Cerebellar nuclear complex (tissue), 1 donor: ENCODE results near the gene ADH5.
"Not testable (repeated sequence)": the region's sequence is repeated elsewhere in the genome, so short reads cannot be mapped to it uniquely, and the experiment has no call there.

Experiments used
- DNase-seq, 2 experiments: peaks; one replicate each; lab custom pipeline; 2025; lab: John Stamatoyannopoulos, UW

ADH5 gene

DNA sequence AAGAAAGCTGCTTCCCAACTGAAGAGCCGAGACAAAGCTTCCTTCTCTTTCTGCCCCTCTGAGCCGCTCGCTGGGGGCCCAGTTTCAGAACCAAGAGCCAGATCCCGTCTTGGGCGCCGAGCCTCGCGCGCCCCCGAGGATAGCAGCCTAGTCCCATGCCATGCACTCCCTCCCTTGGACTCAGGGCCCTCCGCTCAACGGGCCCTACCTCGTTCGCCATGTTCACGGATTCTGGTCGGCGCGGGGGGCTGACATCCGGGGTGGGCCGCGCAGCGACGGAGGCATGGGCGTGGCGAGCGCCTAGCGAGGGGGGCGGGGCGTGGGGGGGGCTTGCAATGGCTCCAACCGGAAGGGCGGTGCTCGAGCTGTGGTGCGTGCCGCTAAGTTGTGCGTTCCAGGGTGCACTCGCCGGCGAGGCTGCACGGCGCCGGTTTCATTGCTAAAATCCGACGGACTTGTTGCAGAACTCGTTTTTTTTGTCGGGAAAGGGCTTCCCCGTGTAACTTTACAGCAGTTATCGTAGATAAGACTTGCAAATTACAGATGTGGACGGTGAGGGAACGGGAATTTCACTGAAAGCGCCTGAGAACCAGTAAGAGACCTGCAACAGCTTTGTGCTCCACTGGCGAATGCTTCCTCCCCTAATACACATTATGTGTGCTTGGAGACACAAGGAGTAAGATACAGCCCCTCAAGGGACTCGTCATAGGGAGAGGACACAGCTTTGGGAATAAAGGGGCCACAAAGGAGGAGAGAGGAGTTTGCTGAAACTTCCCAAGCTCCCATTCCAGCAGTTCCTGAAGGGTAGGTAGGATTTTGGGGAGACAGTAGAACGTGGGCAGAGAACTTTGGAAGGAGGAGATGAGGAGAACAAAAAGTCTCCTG is at the start of gene ADH5:
TSS of gene ADH5 (minus strand) at position 308 of the 885 bp plus-strand sequence. CDS start at position 220, 88 bp downstream.
- no peak for DNase-seq

- DNase-seq, result no peak
Observed at GRCh38 chr4:99136329-99136728, 47.7 kb upstream of the ADH5 start.

GRCh38 chr4:99135541-99136162 is 47.1 kb upstream of the ADH5 start:
- no peak for DNase-seq

- no peak for DNase-seq
Observed at GRCh38 chr4:99134586-99134985, 46.0 kb upstream of the ADH5 start.

DNA sequence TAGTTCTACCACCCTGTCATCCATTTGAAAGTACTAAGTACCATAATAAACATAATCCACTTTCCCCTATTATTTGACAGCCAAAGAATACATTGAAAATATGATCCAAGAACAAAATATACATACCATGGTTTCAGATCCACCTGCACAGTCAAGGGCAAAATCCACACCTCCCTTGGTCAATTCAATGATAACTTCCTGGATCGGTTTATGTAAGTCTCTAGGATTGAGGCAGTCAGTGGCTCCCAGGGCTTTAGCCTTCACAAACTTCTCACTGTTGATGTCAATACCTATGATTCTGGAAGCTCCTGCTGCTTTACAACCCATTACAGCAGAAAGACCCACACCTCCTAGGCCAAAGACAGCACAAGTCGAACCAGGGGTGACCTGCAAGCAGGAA is 42.8 kb upstream of the ADH5 start:
- DNase-seq, result no peak

- DNase-seq, result no peak
Observed at GRCh38 chr4:99126376-99126775, 37.8 kb upstream of the ADH5 start.

GRCh38 chr4:99121008-99121407 is 32.4 kb upstream of the ADH5 start:
- DNase-seq, result no peak

DNA sequence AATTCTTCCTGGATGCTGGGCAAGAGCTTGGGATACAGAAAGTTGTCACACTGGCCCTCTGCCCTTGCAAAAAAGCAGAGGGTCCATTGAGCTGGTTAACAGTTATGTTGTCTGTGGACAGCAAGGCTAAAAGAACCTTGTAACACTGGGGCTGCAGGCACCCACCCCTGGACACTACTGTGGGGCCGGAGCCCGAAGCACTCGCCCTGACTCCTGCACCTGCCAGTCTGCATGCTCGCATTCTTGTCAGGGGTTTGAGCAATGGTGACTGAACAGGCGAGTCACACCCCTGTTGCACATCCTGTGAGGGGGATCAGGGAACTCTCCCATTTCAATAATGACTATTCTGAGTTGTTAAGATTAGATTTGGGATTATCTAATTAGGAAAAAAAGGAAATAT is 31.9 kb upstream of the ADH5 start:
- DNase-seq, result no peak

DNA sequence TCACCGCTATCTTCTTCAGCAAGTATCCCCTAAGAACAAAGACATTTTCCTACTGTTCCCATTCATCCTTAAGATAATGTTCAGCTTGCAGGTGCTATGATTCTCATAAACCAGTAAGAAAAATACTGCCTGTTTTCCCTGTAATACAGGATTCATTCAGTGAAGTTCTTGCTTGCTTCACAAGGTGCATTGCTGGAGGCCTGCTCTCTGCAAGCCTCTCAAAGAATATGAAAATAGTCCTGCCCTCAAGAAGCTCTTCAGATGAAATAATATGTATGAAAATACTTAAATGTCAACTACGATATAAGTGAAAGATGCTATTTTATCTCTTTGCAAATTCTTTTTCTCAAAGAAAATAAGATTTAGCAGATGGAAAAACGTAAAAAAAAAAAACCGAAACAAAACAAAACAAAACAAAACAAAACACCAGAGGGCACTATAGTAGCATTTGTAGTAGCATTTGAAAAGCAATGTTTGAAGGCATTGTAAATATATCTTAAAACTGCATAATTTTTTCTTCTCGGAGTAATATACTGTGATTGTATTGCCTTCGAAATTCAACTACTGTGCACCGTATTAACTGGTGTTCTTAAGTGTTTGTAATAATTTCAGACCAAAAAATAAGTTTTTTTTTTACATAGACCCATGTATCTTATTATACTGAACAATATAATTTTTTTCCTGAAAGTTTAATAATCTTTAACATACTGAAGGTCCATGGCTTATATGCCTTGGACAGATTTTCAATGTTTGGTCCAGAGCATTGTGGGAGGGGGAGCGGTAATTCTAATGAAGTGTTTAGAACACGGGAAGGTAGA is 29.5 kb upstream of the ADH5 start:
- no peak for DNase-seq

DNA sequence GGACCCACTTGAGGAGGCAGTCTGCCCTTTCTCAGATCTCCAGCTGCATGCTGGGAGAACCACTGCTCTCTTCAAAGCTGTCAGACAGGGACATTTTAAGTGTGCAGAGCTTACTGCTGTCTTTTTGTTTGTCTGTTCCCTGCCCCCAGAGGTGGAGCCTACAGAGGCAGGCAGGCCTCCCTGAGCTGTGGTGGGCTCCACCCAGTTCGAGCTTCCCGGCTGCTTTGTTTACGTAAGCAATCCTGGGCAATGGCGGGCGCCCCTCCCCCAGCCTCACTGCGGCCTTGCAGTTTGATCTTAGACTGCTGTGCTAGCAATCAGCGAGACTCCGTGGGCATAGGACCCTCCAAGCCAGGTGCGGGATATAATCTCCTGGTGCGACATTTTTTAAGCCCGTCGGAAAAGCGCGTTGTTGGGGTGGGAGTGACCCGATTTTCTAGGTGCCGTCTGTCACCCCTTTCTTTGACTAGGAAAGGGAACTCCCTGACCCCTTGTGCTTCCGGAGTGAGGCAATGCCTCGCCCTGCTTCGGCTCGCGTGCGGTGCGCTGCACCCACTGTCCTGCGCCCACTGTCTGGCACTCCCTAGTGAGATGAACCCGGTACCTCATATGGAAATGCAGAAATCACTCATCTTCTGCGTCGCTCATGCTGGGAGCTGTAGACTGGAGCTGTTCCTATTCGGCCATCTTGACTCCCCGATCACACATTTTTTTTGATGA is 28.7 kb upstream of the ADH5 start:
- DNase-seq, result not testable (repeated sequence)

DNA sequence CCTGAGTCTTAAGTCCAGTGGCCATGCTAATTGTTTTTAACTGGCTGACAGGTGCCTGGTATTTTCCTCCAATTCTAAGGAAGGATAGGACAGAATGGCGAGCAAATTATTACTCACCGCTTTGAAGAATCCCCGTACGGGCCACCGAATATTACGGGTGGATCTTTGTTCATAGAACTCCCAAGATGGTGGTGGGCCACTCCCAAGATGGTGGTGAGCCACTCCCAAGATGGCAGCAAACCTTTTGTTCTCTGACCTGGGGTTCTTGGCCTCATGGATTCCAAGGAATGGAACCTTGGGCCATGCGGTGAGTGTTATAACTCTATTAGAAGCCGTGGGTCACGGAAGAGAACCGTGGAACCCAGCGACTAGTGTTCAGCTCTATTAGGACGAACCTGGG is 20.7 kb upstream of the ADH5 start:
- not testable (repeated sequence) for DNase-seq

- DNase-seq, result no peak
Observed at GRCh38 chr4:99104153-99104552, 15.6 kb upstream of the ADH5 start.

DNA sequence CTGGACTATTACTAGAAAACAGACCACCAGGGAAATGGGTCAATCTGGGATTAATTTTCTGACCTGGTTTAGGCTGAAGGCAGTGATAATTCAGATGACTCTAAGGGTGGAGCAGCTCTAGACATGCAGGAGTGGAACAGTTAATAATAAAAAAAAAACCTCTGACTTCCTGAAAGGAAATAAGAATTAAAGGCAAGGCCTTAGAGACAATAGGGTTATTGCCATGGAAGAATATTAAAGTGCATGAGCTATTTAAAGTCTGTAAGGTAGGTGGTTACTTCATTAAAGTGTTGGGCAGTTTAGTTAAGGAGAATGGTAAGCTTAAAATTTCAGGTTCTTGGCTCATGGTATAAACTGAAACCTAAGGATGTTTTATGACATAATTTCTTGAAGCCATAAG is 14.6 kb upstream of the ADH5 start:
- no peak for DNase-seq

- DNase-seq, result no peak
Observed at GRCh38 chr4:99102634-99103033, 14.0 kb upstream of the ADH5 start.

- DNase-seq, result no peak
Observed at GRCh38 chr4:99100876-99101275, 12.3 kb upstream of the ADH5 start.

- DNase-seq, result not testable (repeated sequence)
Observed at GRCh38 chr4:99099814-99100213, 11.2 kb upstream of the ADH5 start.

- DNase-seq, result no peak
Observed at GRCh38 chr4:99099311-99099710, 10.7 kb upstream of the ADH5 start.

DNA sequence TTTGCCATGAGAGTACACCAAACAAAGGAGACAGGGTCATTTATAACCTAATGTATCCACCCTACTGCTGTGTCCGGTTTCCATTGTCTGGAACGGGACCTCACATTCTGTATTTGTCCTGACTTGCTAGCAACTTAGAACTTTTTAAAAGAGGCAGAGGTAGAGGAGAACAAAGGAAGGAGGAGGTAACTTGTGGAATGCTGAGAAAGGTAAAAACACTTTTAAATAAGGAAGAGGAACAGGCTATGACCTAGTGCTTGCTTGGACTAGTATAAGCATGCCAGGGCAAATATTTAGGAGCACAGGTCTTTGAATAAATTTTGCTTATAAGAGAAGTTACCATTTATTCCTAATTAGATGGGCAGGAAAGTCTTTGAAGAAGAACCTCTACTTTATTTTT is 3.3 kb upstream of the ADH5 start:
- DNase-seq, result not testable (repeated sequence)

GRCh38 chr4:99091216-99091575 is 2.6 kb upstream of the ADH5 start:
- no peak for DNase-seq

DNA sequence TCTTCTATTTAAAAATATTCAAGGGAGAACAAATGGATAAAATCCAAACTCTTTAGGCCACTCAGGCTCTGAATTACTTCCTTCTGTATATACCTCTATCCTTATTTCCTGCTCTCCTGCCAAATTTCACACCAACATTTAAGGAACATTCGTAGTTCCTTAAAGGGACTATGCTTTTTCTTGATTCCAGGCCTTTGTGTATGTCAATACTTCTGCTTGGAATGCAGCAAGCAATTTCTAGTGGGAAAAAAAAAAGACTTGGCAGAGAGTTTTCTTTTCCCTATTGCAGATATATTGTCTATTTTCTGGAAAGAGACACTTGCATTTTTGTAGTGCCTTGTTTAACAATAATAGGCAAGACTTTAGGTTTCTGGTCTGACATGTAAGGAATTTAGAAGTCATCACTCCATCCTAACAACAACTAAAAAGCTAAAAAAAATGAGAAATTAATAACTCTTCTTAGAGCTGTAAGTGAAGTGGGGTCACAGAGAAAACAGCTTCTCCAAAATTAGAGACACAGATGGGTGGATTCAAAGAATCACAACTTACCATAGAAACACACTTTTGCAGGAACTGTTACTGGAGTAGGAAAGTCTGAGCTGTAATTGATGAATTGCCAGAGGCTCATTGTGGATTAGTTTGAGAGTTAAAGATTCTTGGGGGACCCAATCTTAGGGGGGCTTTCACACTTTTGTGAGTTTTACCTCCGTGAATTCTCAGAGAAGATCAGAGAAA is 2.1 kb upstream of the ADH5 start:
- DNase-seq, result no peak

DNA sequence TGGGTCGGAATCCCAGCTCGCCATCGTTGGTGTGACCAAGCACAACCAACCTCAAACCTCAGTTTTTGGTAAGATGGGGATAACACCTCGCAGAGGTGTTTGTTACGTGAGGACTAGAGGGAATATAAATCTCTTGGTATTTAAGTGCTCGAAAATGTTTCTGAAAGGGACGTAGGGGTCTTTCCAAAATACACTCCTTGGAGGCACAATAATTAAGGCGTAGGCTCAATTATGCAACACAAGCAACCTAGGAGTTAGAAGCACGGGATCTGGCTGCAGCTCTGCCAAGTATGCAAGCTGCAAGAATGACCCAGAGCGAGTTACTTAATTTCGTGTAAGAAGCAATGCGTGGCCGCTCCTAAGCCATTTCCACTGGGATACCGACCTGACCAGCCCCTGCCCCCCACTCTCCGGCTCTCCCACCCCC is 552 bp downstream of the ADH5 start:
- DNase-seq, result peak in 1 of 2 experiments; percentile 50
